ENCODE data around the gene SP5. TPM values are rescaled to one million over a fixed set of nuclear protein-coding genes. Genes with fewer than 3 reads are reported as not detected.

SP5 gene
- polyA plus RNA-seq, 1 of the 3 experiments (the other 2 are of a cell fraction) = not detected

DNA sequence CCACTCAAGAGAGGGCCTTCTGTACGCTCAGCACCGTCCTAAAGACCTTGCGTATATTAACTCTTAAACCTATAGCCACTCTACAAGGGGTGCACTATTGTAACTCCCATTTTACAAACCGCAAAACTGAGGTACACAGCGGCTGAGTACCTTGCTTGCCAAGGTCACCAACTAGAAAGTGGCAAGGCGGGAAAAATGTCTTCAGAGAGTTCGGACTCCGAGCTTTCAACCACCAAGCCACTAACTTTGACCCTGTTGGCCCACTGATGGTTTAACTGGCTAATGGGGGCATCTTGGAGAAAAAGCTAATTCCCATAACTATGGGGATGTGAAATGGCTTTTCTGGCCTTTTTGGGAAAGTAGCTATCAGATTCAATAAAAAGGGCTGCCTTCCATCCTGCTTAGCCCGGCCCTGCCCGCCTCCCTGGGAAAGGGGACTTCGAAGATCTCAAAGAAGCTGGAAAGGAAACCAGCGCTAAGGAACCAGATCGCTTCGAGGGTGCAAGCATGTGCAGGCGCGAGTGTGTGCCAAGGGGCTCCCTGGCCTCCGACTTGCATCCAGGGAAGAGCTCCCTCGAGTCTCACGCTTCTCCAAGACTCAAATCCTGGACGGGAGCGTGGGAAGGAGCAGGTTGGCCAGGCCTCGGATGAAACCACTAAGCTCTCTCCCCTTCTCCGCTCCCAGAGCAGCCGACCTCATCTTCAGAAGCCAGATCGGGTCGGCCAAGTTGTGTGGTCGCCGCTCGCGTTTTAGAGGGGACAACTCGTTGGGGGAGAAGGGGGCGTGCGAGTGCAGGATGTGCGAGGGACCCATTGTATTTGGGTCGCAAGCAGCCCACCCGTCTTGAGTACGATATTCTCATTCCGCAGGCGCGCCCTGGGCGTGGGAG lies 2.2 kb upstream of the SP5 start:
- Histone ChIP-seq H3K9me3 (no peaks in the 10 kb centered on the region), H3K4me2 (no peak overlapping the region), H3K9ac (no peak overlapping the region), H3K79me2 (ENCODE audit: insufficient read depth) (no peaks in the 10 kb centered on the region), H3K36me3 (replicated peaks in 1 of 2; ENCODE audit: control insufficient read depth in 1 of 2, insufficient read depth in 2 of 2, low read length in 1 of 2) (no peaks in the 10 kb centered on the region), H3K27ac (ENCODE audit: low read depth in 2 of 2, low read length in 1 of 2) (no peak overlapping the region), H3K9me2 (no peaks in the 10 kb centered on the region), H2AFZ (ENCODE audit: low read depth) (no peak overlapping the region), H4K20me1 (ENCODE audit: insufficient read depth) (no peaks in the 10 kb centered on the region), H3K27me3 (ENCODE audit: insufficient read depth) (peaks cover 87% of the 10 kb centered on the region), H3K4me1 (ENCODE audit: control insufficient read depth in 1 of 2, insufficient read depth in 2 of 2, low read depth in 1 of 2, low read length in 1 of 2) (peaks cover 0 to 9% of the 10 kb centered on the region in 2 experiments; a peak in 2 of 4 replicates), H3F3A (replicated peaks; ENCODE audit: insufficient read depth) (no peaks in the 10 kb centered on the region), H3K4me3 (ENCODE audit: low read depth in 2 of 2, low read length in 1 of 2) (no peak overlapping the region)
- 26% methylated on average over 28 of the region's 41 CpGs for WGBS (ENCODE audit: low lambda C conversion rate)
- ChIA-PET POLR2A (no interaction called here), CTCF (interaction anchor here (1.1 to 2.1 kb wide), 3 partner anchors 11 to 303 kb away, joined by 3 to 9 read pairs (median 4); no protein-coding TSS in a partner anchor)
- DNase-seq = peak; percentile 37
- TF ChIP-seq TAF1 (IDR thresholded peaks at IDR 0.05; ENCODE audit: borderline replicate concordance, low read depth, low read length) = no peak
- no peak for TF ChIP-seq GATA2 (CRISPR knock-in tag; IDR thresholded peaks at IDR 0.05)
- TF ChIP-seq SMC3 (IDR thresholded peaks at IDR 0.05; ENCODE audit: low read depth, low read length) = no peak
- TF ChIP-seq, protein P1, sequence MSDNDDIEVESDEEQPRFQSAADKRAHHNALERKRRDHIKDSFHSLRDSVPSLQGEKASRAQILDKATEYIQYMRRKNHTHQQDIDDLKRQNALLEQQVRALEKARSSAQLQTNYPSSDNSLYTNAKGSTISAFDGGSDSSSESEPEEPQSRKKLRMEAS (IDR thresholded peaks at IDR 0.05; ENCODE audit: low read depth) = no peak
- TF ChIP-seq JUND (IDR thresholded peaks at IDR 0.05) = no peak
- TF ChIP-seq, protein P2, sequence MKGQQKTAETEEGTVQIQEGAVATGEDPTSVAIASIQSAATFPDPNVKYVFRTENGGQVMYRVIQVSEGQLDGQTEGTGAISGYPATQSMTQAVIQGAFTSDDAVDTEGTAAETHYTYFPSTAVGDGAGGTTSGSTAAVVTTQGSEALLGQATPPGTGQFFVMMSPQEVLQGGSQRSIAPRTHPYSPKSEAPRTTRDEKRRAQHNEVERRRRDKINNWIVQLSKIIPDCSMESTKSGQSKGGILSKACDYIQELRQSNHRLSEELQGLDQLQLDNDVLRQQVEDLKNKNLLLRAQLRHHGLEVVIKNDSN (IDR thresholded peaks at IDR 0.05; ENCODE audit: borderline replicate concordance, low read depth) = no peak
- no peak for TF ChIP-seq MXI1 (IDR thresholded peaks at IDR 0.05; ENCODE audit: low read depth, low read length)
- TF ChIP-seq, protein P3, sequence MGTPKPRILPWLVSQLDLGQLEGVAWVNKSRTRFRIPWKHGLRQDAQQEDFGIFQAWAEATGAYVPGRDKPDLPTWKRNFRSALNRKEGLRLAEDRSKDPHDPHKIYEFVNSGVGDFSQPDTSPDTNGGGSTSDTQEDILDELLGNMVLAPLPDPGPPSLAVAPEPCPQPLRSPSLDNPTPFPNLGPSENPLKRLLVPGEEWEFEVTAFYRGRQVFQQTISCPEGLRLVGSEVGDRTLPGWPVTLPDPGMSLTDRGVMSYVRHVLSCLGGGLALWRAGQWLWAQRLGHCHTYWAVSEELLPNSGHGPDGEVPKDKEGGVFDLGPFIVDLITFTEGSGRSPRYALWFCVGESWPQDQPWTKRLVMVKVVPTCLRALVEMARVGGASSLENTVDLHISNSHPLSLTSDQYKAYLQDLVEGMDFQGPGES (IDR thresholded peaks at IDR 0.05; ENCODE audit: low read depth, low read length) = no peak
- TF ChIP-seq YY1 (IDR thresholded peaks at IDR 0.05; ENCODE audit: low read depth) = no peak
- no peak for TF ChIP-seq SIN3A (IDR thresholded peaks at IDR 0.05; ENCODE audit: borderline replicate concordance, low read depth, low read length)
- no peak for TF ChIP-seq RCOR1 (IDR thresholded peaks at IDR 0.05; ENCODE audit: low read length)
- TF ChIP-seq FOSL2 (IDR thresholded peaks at IDR 0.05; ENCODE audit: borderline replicate concordance, low read depth) = no peak
- no peak for TF ChIP-seq POLR2AphosphoS5 (IDR thresholded peaks at IDR 0.05; ENCODE audit: low read depth, low read length)
- TF ChIP-seq, protein P4, sequence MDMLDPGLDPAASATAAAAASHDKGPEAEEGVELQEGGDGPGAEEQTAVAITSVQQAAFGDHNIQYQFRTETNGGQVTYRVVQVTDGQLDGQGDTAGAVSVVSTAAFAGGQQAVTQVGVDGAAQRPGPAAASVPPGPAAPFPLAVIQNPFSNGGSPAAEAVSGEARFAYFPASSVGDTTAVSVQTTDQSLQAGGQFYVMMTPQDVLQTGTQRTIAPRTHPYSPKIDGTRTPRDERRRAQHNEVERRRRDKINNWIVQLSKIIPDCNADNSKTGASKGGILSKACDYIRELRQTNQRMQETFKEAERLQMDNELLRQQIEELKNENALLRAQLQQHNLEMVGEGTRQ (IDR thresholded peaks at IDR 0.05; ENCODE audit: borderline replicate concordance, low read depth, low read length) = no peak

Data from SK-N-SH (cell line).